ENCODE results near the gene ARL15. TPM values are rescaled to one million over a fixed set of nuclear protein-coding genes. Genes with fewer than 3 reads are reported as not detected.

ARL15 gene
- total and polyA plus RNA-seq, 2 of the 8 experiments (the other 6 are each of a cell fraction or from before 2014, with no cell fraction given) = 9.9 to 21.2 TPM

DNA sequence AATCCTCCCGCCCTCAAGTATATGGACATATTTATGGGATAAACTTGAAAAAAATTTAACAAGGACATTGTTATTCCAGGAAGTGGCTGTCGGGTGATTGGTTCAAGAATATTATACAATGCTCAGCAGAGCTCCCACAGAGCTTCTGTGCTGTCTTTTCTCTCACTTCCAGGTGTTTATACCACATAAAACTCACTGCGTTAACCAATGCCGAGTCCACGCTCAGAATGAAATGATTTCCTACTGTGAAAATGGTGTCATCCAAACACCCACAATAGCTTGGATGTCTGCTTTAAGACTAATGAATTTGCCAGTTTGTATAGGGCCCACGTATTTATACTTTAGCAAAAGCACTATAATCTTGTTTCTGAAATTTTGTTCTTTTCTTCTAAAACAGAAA, 381.7 kb downstream of the ARL15 start:
- Histone ChIP-seq H3K79me2 (ENCODE audit: control insufficient read depth in 1 of 2, insufficient read depth in 2 of 2, low read length in 2 of 2) (no peaks in the 10 kb centered on the region), H3K36me3 (ENCODE audit: control insufficient read depth in 2 of 4, insufficient read depth in 4 of 4, low read length in 3 of 4) (no peaks in the 10 kb centered on the region), H3K79me1 (ENCODE audit: low read depth, low read length) (no peaks in the 10 kb centered on the region), H3K56ac (replicated peaks; ENCODE audit: insufficient read length, low read depth, low read length) (no peak overlapping the region), H4K5ac (ENCODE audit: insufficient read length, low read depth, low read length) (no peak overlapping the region), H3K27ac (ENCODE audit: low read depth, low read length) (no peak overlapping the region), H3K4me1 (replicated peaks in 1 of 4; ENCODE audit: control insufficient read depth in 3 of 4, insufficient read depth in 4 of 4, low read length in 3 of 4) (peaks cover 0 to 8% (median under 1%) of the 10 kb centered on the region in 4 experiments; a peak in 1 of 7 replicates), H3K18ac (ENCODE audit: extremely low read depth, low read length) (no peak overlapping the region), H2BK12ac (ENCODE audit: low read depth, low read length) (no peak overlapping the region), H3K4me2 (ENCODE audit: insufficient read depth in 1 of 2, low read depth in 2 of 2, low read length in 2 of 2) (no peak overlapping the region), H2BK15ac (ENCODE audit: low read length) (no peak overlapping the region), H3K23me2 (ENCODE audit: low read depth, low read length) (no peaks in the 10 kb centered on the region), H2AK5ac (ENCODE audit: low read depth, low read length) (no peak overlapping the region), H4K91ac (replicated peaks; ENCODE audit: insufficient read length, low read length) (no peak overlapping the region), H2AFZ (ENCODE audit: low read length) (no peak overlapping the region), H3K14ac (ENCODE audit: insufficient read length) (no peak overlapping the region), H3K23ac (ENCODE audit: insufficient read length) (no peak overlapping the region), H3K4ac (replicated peaks; ENCODE audit: insufficient read length, low read depth, low read length) (no peak overlapping the region), H2BK5ac (ENCODE audit: low read depth, low read length) (no peak overlapping the region), H3K4me3 (ENCODE audit: extremely low read depth in 1 of 4, insufficient read depth in 2 of 4, low read depth in 3 of 4, low read length in 4 of 4) (no peak overlapping the region), H2BK120ac (replicated peaks; ENCODE audit: low read depth, low read length) (no peak overlapping the region), H4K20me1 (replicated peaks in 1 of 2; ENCODE audit: control insufficient read depth in 1 of 2, insufficient read depth in 2 of 2, low read length in 2 of 2) (no peaks in the 10 kb centered on the region), H2BK20ac (ENCODE audit: low read length) (no peak overlapping the region), H3K9me3 (ENCODE audit: insufficient read depth in 2 of 2, low read depth in 1 of 2, low read length in 1 of 2) (no peaks in the 10 kb centered on the region), H3K27me3 (replicated peaks in 1 of 4; ENCODE audit: control insufficient read depth in 3 of 4, extremely low read depth in 1 of 4, insufficient read depth in 3 of 4, low read length in 3 of 4) (no peaks in the 10 kb centered on the region), H4K8ac (ENCODE audit: extremely low read depth, insufficient read depth, low read length) (no peak overlapping the region), H3K9ac (replicated peaks in 1 of 4; ENCODE audit: extremely low read depth in 1 of 4, low read depth in 3 of 4, low read length in 3 of 4) (no peak overlapping the region)
- FAIRE-seq (no peak), DNase-seq (ENCODE audit: low read depth in 1 of 2, low spot score in 2 of 2) (no peak)
- no peak for TF ChIP-seq KDM5A (IDR thresholded peaks at IDR 0.05; ENCODE audit: low read length)
- TF ChIP-seq, protein P1, sequence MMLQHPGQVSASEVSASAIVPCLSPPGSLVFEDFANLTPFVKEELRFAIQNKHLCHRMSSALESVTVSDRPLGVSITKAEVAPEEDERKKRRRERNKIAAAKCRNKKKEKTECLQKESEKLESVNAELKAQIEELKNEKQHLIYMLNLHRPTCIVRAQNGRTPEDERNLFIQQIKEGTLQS (IDR thresholded peaks at IDR 0.05; ENCODE audit: insufficient read depth, low read depth, low read length) = no peak
- no peak for TF ChIP-seq BRCA1 (IDR thresholded peaks at IDR 0.05; ENCODE audit: low read depth, low read length)
- no peak for TF ChIP-seq TAF7 (optimal IDR thresholded peaks at IDR 0.05; ENCODE audit: borderline replicate concordance, low read depth, low read length)
- no peak for TF ChIP-seq SP2 (IDR thresholded peaks at IDR 0.05; ENCODE audit: low read length)
- TF ChIP-seq TAF1 (IDR thresholded peaks at IDR 0.05; ENCODE audit: low read depth, low read length) = no peak
- TF ChIP-seq PHF8 (conservative IDR thresholded peaks at IDR 0.05; ENCODE audit: low read depth, low read length) = no peak
- TF ChIP-seq EZH2 (IDR thresholded peaks at IDR 0.05; ENCODE audit: low read depth, low read length, severe bottlenecking) = no peak
- TF ChIP-seq, protein P2, sequence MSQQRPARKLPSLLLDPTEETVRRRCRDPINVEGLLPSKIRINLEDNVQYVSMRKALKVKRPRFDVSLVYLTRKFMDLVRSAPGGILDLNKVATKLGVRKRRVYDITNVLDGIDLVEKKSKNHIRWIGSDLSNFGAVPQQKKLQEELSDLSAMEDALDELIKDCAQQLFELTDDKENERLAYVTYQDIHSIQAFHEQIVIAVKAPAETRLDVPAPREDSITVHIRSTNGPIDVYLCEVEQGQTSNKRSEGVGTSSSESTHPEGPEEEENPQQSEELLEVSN (IDR thresholded peaks at IDR 0.05) = no peak
- no peak for TF ChIP-seq SUZ12 (IDR thresholded peaks at IDR 0.05; ENCODE audit: low read length)
- TF ChIP-seq POLR2A (IDR thresholded peaks at IDR 0.05; ENCODE audit: control extremely low read depth in 1 of 2, low read depth in 2 of 2, low read length in 2 of 2) = no peak
- TF ChIP-seq CHD2 (IDR thresholded peaks at IDR 0.05; ENCODE audit: low read length) = no peak
- CTCF ChIA-PET (ENCODE audit: partially characterized antibody) = interaction anchor here (0.7 to 1.7 kb wide), 5 partner anchors 10 to 138 kb away, joined by 3 to 5 read pairs (median 4); no protein-coding TSS in a partner anchor
- 77 to 100% methylated on average over 1 to 6 of the region's 6 CpGs for WGBS, 2 experiments (ENCODE audit: extremely low coverage in 1 of 2, insufficient coverage in 1 of 2, insufficient read length in 1 of 2, insufficient replicate concordance in 2 of 2, low coverage in 1 of 2, low lambda C conversion rate in 2 of 2, missing lambda C conversion rate in 1 of 2)
- POLR2A ChIA-PET (ENCODE audit: partially characterized antibody) = no interaction called here

Data from H1 (cell line).